ENCODE measurements around the gene ORC1. TPM values are rescaled to one million over a fixed set of nuclear protein-coding genes. Genes with fewer than 3 reads are reported as not detected.

Gene ORC1
- total RNA-seq, 1 experiment from 2014 or later = 25.6 TPM

DNA sequence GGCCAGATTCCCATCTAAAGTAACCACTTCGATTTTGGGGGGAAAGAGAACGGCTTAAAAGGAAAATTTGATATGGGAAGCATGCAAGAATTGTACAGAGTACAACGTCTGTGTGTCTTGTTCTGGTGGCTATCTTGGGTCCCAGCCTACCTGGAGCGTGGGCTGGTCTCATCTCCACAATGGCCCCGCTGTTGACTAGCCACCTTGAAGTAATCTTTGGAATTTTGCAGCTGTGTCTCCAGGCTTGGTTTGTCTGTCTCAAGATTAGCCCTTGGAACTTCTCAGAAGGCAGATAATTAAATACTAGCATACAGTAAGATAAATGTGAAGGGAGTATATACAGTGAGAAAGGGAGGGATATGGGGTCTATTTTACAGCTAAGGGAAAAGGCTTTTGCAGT lies 37.0 kb downstream of the ORC1 start:
- H3K9ac ChIP-seq (ENCODE audit: low read length) = no peak overlapping the region

More for the DNA sequence above, 37.0 kb downstream of the ORC1 start:
- DNase-seq (ENCODE audit: low read depth, low spot score) (no peak), ATAC-seq (no peak)
- no peaks in the 10 kb centered on the region for H3K9me2 ChIP-seq (ENCODE audit: insufficient read depth)
- H4K20me1 ChIP-seq (ENCODE audit: insufficient read depth) = no peaks in the 10 kb centered on the region
- no TSS peak for BruUV-seq (replicated peaks)
- no peaks in the 10 kb centered on the region for H3K9me3 ChIP-seq (ENCODE audit: control insufficient read depth in 1 of 2, insufficient read depth in 1 of 2, low read depth in 1 of 2, low read length in 2 of 2)
- H3K4me3 ChIP-seq (replicated peaks in 1 of 2; ENCODE audit: low read depth in 1 of 2, low read length in 2 of 2) = no peak overlapping the region
- RAD21 ChIA-PET (ENCODE audit: low non-redundant PET in 1 of 2, low total read pairs in 2 of 2, uncharacterized antibody in 2 of 2, unreplicated experiment in 2 of 2) = no interaction called here
- H3K27ac ChIP-seq (ENCODE audit: low read depth, low read length) = no peak overlapping the region
- peaks cover 12 to 37% of the 10 kb centered on the region in 2 experiments; a peak in 3 of 4 replicates for H3K4me1 ChIP-seq (ENCODE audit: control insufficient read depth in 1 of 2, insufficient read depth in 2 of 2, low read length in 2 of 2)
- H3K79me2 ChIP-seq (ENCODE audit: insufficient read depth, low read length) = peaks cover 22% of the 10 kb centered on the region
- no peaks in the 10 kb centered on the region for H3K27me3 ChIP-seq (ENCODE audit: insufficient read depth, low read length)
- no peak overlapping the region for H3K4me2 ChIP-seq (ENCODE audit: low read length)
- POLR2A ChIA-PET = no interaction called here
- TF ChIP-seq CBX3 (IDR thresholded peaks at IDR 0.05; ENCODE audit: low read depth) (no peak), EGR1 (IDR thresholded peaks at IDR 0.05; ENCODE audit: low read depth) (no peak), JUND (IDR thresholded peaks at IDR 0.05) (no peak), RAD21 (IDR thresholded peaks at IDR 0.05; ENCODE audit: low read depth) (no peak), FOSL1 (IDR thresholded peaks at IDR 0.05; ENCODE audit: low read depth) (no peak), YY1 (IDR thresholded peaks at IDR 0.05; ENCODE audit: extremely low read depth, insufficient replicate concordance, low read depth, low read length) (no peak), EZH2 (IDR thresholded peaks at IDR 0.05) (no peak), POLR2A (IDR thresholded peaks at IDR 0.05; ENCODE audit: borderline replicate concordance, extremely low read depth, insufficient read depth, insufficient read length) (no peak), EZH2phosphoT487 (IDR thresholded peaks at IDR 0.05; ENCODE audit: borderline replicate concordance) (no peak)
- TF ChIP-seq, protein P1, sequence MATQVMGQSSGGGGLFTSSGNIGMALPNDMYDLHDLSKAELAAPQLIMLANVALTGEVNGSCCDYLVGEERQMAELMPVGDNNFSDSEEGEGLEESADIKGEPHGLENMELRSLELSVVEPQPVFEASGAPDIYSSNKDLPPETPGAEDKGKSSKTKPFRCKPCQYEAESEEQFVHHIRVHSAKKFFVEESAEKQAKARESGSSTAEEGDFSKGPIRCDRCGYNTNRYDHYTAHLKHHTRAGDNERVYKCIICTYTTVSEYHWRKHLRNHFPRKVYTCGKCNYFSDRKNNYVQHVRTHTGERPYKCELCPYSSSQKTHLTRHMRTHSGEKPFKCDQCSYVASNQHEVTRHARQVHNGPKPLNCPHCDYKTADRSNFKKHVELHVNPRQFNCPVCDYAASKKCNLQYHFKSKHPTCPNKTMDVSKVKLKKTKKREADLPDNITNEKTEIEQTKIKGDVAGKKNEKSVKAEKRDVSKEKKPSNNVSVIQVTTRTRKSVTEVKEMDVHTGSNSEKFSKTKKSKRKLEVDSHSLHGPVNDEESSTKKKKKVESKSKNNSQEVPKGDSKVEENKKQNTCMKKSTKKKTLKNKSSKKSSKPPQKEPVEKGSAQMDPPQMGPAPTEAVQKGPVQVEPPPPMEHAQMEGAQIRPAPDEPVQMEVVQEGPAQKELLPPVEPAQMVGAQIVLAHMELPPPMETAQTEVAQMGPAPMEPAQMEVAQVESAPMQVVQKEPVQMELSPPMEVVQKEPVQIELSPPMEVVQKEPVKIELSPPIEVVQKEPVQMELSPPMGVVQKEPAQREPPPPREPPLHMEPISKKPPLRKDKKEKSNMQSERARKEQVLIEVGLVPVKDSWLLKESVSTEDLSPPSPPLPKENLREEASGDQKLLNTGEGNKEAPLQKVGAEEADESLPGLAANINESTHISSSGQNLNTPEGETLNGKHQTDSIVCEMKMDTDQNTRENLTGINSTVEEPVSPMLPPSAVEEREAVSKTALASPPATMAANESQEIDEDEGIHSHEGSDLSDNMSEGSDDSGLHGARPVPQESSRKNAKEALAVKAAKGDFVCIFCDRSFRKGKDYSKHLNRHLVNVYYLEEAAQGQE (IDR thresholded peaks at IDR 0.05; ENCODE audit: low read depth) = no peak
- TF ChIP-seq, protein P2, sequence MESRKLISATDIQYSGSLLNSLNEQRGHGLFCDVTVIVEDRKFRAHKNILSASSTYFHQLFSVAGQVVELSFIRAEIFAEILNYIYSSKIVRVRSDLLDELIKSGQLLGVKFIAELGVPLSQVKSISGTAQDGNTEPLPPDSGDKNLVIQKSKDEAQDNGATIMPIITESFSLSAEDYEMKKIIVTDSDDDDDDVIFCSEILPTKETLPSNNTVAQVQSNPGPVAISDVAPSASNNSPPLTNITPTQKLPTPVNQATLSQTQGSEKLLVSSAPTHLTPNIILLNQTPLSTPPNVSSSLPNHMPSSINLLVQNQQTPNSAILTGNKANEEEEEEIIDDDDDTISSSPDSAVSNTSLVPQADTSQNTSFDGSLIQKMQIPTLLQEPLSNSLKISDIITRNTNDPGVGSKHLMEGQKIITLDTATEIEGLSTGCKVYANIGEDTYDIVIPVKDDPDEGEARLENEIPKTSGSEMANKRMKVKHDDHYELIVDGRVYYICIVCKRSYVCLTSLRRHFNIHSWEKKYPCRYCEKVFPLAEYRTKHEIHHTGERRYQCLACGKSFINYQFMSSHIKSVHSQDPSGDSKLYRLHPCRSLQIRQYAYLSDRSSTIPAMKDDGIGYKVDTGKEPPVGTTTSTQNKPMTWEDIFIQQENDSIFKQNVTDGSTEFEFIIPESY (IDR thresholded peaks at IDR 0.05; ENCODE audit: extremely low read depth, insufficient replicate concordance, low read length) = no peak
- TF ChIP-seq, protein P3, sequence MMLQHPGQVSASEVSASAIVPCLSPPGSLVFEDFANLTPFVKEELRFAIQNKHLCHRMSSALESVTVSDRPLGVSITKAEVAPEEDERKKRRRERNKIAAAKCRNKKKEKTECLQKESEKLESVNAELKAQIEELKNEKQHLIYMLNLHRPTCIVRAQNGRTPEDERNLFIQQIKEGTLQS (IDR thresholded peaks at IDR 0.05) = no peak
- no peaks in the 10 kb centered on the region for H3K36me3 ChIP-seq (ENCODE audit: control insufficient read depth in 1 of 2, insufficient read depth in 2 of 2, low read length in 2 of 2)
- no peak overlapping the region for H2AFZ ChIP-seq (ENCODE audit: low read depth, low read length, poor library complexity, severe bottlenecking)
- intact Hi-C loops (cut with micrococcal nuclease) = loop anchor here (5.0 kb wide), 1 partner anchor 320 kb away; no protein-coding TSS in a partner anchor
- CTCF ChIA-PET = no interaction called here

All from HCT116 (cell line).